Dendritic cell treated with granulocyte-macrophage colony-stimulating factor and Interleukin-4, amounts not matched to agents 40 ng/mL and 50 ng/mL, for 4 days (primary cell): ENCODE measurements around the gene ZNF443.
"Not testable (repeated sequence)": the region's sequence is repeated elsewhere in the genome, so short reads cannot be mapped to it uniquely, and the experiment has no call there.

Source experiments
- H3K27ac Mint-ChIP-seq: one replicate; pipeline ENCODE4 v1.8.0; 2022; ENCODE audit warnings: mild to moderate bottlenecking, mixed read lengths
- H3K27me3 Mint-ChIP-seq: one replicate; pipeline ENCODE4 v1.8.0; 2022; ENCODE audit warnings: mild to moderate bottlenecking, mixed read lengths
- H3K36me3 Mint-ChIP-seq: one replicate; pipeline ENCODE4 v1.8.0; 2022; ENCODE audit warnings: low read depth, mixed read lengths
- H3K4me1 Mint-ChIP-seq: one replicate; pipeline ENCODE4 v1.8.0; 2022; ENCODE audit warnings: low read depth, mixed read lengths
- H3K4me3 Mint-ChIP-seq: one replicate; pipeline ENCODE4 v1.8.0; 2022; ENCODE audit warnings: mild to moderate bottlenecking, moderate library complexity, mixed read lengths
- H3K9me3 Mint-ChIP-seq: one replicate; pipeline ENCODE4 v1.8.0; 2022; ENCODE audit warnings: mixed read lengths
- intact Hi-C: fragments of 100-400 bp; cut with micrococcal nuclease; formaldehyde crosslinking; loops from one replicate; pipeline ENCODE4 v1.15.0; 2022

ZNF443 gene

GRCh38 chr19:12453495-12453894 is 12.7 kb upstream of the ZNF443 start:
- Mint-ChIP-seq H3K36me3 (no peaks in the 10 kb centered on the region), H3K9me3 (peaks cover 77% of the 10 kb centered on the region)

GRCh38 chr19:12450844-12451243 is 10.0 kb upstream of the ZNF443 start:
- Mint-ChIP-seq H3K27me3 (no peaks in the 10 kb centered on the region), H3K4me1 (no peaks in the 10 kb centered on the region), H3K9me3 (peaks cover 82% of the 10 kb centered on the region), H3K27ac (no peak overlapping the region), H3K4me3 (no peak overlapping the region), H3K36me3 (no peaks in the 10 kb centered on the region)
- intact Hi-C loops, result no loop called here

More at GRCh38 chr19:12453495-12453894, 12.7 kb upstream of the ZNF443 start:
- H3K27me3 Mint-ChIP-seq, result no peaks in the 10 kb centered on the region
- H3K4me3 Mint-ChIP-seq, result no peak overlapping the region
- H3K4me1 Mint-ChIP-seq, result no peaks in the 10 kb centered on the region
- intact Hi-C loops, result no loop called here
- no peak overlapping the region for H3K27ac Mint-ChIP-seq

GRCh38 chr19:12448808-12449207 is 8.0 kb upstream of the ZNF443 start:
- Mint-ChIP-seq H3K27ac (no peak overlapping the region), H3K27me3 (no peaks in the 10 kb centered on the region), H3K9me3 (peaks cover 84% of the 10 kb centered on the region), H3K4me3 (no peak overlapping the region), H3K36me3 (no peaks in the 10 kb centered on the region), H3K4me1 (no peaks in the 10 kb centered on the region)
- intact Hi-C loops, result no loop called here

- intact Hi-C loops, result loop anchor here (2.0 kb wide), 2 partner anchors 45 to 145 kb away; partner anchors contain the start of genes ZNF44 and ZNF709
- not testable (repeated sequence) for H3K27me3 Mint-ChIP-seq
- H3K4me3 Mint-ChIP-seq, result peak overlapping the region; percentile 100
- peaks cover 12% of the 10 kb centered on the region for H3K4me1 Mint-ChIP-seq
- H3K27ac Mint-ChIP-seq, result peak overlapping the region; percentile 89
- H3K9me3 Mint-ChIP-seq, result peaks cover 41% of the 10 kb centered on the region
- peaks cover 23% of the 10 kb centered on the region for H3K36me3 Mint-ChIP-seq
These were observed 908 bp downstream of the ZNF443 start for GRCh38 chr19:12439686-12440540.

GRCh38 chr19:12430726-12431299 is 10.0 kb downstream of the ZNF443 start:
- H3K4me3 Mint-ChIP-seq, result not testable (repeated sequence)

GRCh38 chr19:12425888-12426274 is 14.9 kb downstream of the ZNF443 start:
- Mint-ChIP-seq H3K4me1 (no peaks in the 10 kb centered on the region), H3K27ac (no peak overlapping the region), H3K9me3 (peaks cover 88% of the 10 kb centered on the region), H3K27me3 (no peaks in the 10 kb centered on the region), H3K4me3 (no peak overlapping the region), H3K36me3 (peaks cover 54% of the 10 kb centered on the region)
- intact Hi-C loops, result no loop called here

More at GRCh38 chr19:12430726-12431299, 10.0 kb downstream of the ZNF443 start:
- H3K36me3 Mint-ChIP-seq, result peaks cover 69% of the 10 kb centered on the region
- intact Hi-C loops, H3K27me3 Mint-ChIP-seq, H3K4me1 Mint-ChIP-seq, H3K27ac Mint-ChIP-seq: not testable (repeated sequence)
- peaks cover 79% of the 10 kb centered on the region for H3K9me3 Mint-ChIP-seq

GRCh38 chr19:12425236-12425887 is 15.5 kb downstream of the ZNF443 start:
- Mint-ChIP-seq H3K4me1 (no peaks in the 10 kb centered on the region), H3K36me3 (peaks cover 49% of the 10 kb centered on the region), H3K27ac (no peak overlapping the region), H3K9me3 (peaks cover 88% of the 10 kb centered on the region), H3K4me3 (no peak overlapping the region), H3K27me3 (no peaks in the 10 kb centered on the region)
- intact Hi-C loops, result no loop called here

- H3K4me1 Mint-ChIP-seq, H3K27me3 Mint-ChIP-seq, H3K36me3 Mint-ChIP-seq, intact Hi-C loops, H3K4me3 Mint-ChIP-seq, H3K27ac Mint-ChIP-seq: not testable (repeated sequence)
- peaks cover 99% of the 10 kb centered on the region for H3K9me3 Mint-ChIP-seq
These were observed 23.5 kb downstream of the ZNF443 start for GRCh38 chr19:12417273-12417672.

- no peaks in the 10 kb centered on the region for H3K36me3 Mint-ChIP-seq
- H3K27me3 Mint-ChIP-seq, result no peaks in the 10 kb centered on the region
- intact Hi-C loops, result no loop called here
- H3K4me1 Mint-ChIP-seq, result no peaks in the 10 kb centered on the region
- H3K9me3 Mint-ChIP-seq, result peaks cover 72% of the 10 kb centered on the region
- no peak overlapping the region for H3K4me3 Mint-ChIP-seq
- no peak overlapping the region for H3K27ac Mint-ChIP-seq
These were observed 28.9 kb downstream of the ZNF443 start for GRCh38 chr19:12411893-12412292.

GRCh38 chr19:12400633-12401502 is 40.0 kb downstream of the ZNF443 start, which contains the start of gene ZNF799:
Gene ZNF799 (minus strand): TSS chr19:12401271. CDS start chr19:12401070, 201 bp downstream.
- Mint-ChIP-seq H3K27ac (peak within 1 kb of the TSS; percentile 94), H3K36me3 (peaks cover 27% of the 10 kb centered on the region), H3K4me1 (peaks cover 11% of the 10 kb centered on the region), H3K27me3 (peaks cover 2% of the 10 kb centered on the region), H3K9me3 (peaks cover 15% of the 10 kb centered on the region), H3K4me3 (peak within 1 kb of the TSS; percentile 94)
- intact Hi-C loops, result loop anchor here (2.0 kb wide), 2 partner anchors 36 to 68 kb away; partner anchors contain the start of genes ZNF442 and ZNF563

GRCh38 chr19:12399901-12400632 is 40.8 kb downstream of the ZNF443 start:
- Mint-ChIP-seq H3K27ac (peak overlapping the region; percentile 94), H3K4me1 (peaks cover 11% of the 10 kb centered on the region), H3K4me3 (peak overlapping the region; percentile 94), H3K36me3 (peaks cover 35% of the 10 kb centered on the region), H3K9me3 (peaks cover 23% of the 10 kb centered on the region)
- H3K27me3 Mint-ChIP-seq, result not testable (repeated sequence)
- intact Hi-C loops, result loop anchor here (2.0 kb wide), 2 partner anchors 35 to 67 kb away; partner anchors contain the start of genes ZNF442 and ZNF563

GRCh38 chr19:12391148-12391547 is 49.7 kb downstream of the ZNF443 start:
- H3K9me3 Mint-ChIP-seq, result peaks cover 78% of the 10 kb centered on the region
- intact Hi-C loops, H3K27ac Mint-ChIP-seq, H3K27me3 Mint-ChIP-seq, H3K4me1 Mint-ChIP-seq, H3K4me3 Mint-ChIP-seq: not testable (repeated sequence)
- H3K36me3 Mint-ChIP-seq, result peaks cover 84% of the 10 kb centered on the region

GRCh38 chr19:12386365-12386764 is 54.5 kb downstream of the ZNF443 start:
- H3K27me3 Mint-ChIP-seq, H3K27ac Mint-ChIP-seq, H3K4me1 Mint-ChIP-seq, H3K4me3 Mint-ChIP-seq, intact Hi-C loops: not testable (repeated sequence)
- Mint-ChIP-seq H3K9me3 (peaks cover 76% of the 10 kb centered on the region), H3K36me3 (peaks cover 62% of the 10 kb centered on the region)
